NOMO-1 treated with dmso at 0.1 percent for 144 hours (cell line): ENCODE results near the gene GEN1.

Source experiments
- DNase-seq: peaks from one replicate; lab custom pipeline; 2025; ENCODE audit not compliant: unreplicated experiment; lab: John Stamatoyannopoulos, UW

The GEN1 gene, protein sequence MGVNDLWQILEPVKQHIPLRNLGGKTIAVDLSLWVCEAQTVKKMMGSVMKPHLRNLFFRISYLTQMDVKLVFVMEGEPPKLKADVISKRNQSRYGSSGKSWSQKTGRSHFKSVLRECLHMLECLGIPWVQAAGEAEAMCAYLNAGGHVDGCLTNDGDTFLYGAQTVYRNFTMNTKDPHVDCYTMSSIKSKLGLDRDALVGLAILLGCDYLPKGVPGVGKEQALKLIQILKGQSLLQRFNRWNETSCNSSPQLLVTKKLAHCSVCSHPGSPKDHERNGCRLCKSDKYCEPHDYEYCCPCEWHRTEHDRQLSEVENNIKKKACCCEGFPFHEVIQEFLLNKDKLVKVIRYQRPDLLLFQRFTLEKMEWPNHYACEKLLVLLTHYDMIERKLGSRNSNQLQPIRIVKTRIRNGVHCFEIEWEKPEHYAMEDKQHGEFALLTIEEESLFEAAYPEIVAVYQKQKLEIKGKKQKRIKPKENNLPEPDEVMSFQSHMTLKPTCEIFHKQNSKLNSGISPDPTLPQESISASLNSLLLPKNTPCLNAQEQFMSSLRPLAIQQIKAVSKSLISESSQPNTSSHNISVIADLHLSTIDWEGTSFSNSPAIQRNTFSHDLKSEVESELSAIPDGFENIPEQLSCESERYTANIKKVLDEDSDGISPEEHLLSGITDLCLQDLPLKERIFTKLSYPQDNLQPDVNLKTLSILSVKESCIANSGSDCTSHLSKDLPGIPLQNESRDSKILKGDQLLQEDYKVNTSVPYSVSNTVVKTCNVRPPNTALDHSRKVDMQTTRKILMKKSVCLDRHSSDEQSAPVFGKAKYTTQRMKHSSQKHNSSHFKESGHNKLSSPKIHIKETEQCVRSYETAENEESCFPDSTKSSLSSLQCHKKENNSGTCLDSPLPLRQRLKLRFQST

DNA sequence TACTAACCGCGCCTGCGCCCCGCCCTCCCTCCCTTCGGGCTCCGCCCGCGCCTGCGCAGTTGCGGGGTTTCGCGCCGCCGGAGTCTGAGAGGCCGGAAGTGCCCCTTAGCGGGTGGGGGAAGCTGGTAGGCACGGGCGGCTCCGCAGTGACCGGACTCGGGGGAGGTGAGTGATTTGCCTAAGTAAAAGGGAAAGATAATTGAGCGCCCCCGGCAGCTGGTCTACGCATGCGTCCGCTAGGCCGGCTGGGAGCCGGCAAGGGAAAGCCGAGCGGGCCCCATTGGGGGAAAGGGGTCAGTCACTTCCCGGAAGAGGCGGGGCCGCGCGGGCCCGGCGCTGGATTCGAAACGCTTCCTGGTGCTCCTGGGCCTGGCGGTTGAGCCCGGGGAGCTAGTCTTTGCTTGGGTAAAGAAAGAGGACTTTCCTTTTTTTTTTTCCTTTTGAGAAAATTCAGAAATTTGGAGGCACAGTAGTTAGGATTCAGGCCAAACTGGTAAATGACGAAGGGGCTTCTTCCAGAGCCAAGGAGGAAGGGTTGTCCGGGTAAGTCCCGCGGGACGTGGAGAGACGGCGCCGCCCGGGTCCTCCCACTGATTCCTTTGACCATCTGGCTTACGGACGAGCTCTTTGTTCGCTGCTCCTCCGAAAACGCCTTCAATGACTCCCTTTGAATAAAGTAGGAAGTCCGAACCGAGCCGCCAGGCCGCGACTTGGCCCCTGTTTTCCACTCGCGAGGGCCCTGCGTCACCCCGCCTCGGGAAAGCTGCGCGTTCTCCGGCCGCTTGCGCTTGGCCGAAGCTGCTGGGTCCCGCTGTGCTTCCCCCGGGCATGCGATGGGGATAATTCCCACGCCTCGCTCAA lies at the start of gene GEN1, which contains the start of gene SMC6:
Gene GEN1, plus strand, starts transcription at position 336 of the 861 bp plus-strand sequence. CDS start 5,806 bp downstream, outside the sequence.
Gene SMC6, minus strand, starts transcription at position 8 of the 861 bp plus-strand sequence. CDS start 7,864 bp downstream, outside the sequence.
- peak; percentile 82 for DNase-seq

GRCh38 chr2:17706845-17707244 lies 47.1 kb upstream of the GEN1 start:
- DNase-seq, result no peak

DNA sequence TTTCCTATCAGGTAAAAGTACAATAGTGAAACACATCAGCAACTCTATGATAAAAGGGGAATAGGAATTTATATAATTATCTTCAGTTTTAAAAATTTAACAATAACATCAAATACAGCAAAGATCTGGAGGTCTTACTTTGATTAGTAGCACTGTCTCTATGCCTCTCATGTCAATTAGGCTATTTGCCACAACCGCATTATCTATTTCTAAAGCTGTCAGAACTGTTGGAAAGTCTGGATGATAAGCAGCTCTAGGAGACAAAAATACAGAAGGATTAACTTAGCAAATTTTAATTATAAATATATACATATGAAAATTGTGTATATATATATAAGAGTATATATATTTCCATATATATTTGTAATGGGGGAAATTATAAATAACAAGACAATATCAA lies 45.4 kb upstream of the GEN1 start:
- no peak for DNase-seq

- DNase-seq, result no peak
Measured at GRCh38 chr2:17709897-17710296, 44.0 kb upstream of the GEN1 start.

DNA sequence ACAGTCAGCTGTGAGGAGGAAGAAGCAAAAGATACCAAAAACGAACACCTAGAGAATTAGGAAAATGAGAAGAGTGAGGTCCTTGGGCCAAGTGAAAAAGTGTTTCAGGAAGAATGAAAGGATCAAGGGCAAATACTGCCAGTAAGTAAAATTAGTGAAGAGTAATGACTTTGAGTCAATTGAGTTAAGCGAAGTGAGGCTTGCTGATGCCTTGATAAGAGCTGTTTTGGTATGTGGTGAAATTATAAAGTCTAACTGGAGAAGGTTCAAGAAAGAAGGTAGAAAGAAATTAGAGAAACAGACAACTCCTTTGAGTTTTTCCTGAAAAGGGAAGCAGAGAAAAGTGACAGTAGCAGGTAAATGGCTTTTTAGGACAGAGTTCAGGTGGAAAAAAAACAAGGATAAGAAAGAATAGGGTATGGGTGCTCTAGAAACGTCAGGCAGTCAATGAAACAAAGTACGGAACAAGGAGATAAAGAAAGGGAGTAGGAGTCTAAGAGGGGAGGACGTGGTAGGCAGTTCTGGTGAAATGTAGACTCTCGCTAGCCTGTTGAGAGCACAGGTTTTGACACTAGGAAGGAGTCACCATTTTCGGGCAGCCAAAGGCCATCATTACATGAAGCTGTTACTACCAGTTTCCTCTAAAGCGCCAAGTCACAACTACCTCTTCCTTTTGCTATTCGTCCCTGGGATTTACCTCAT lies 43.2 kb upstream of the GEN1 start:
- DNase-seq, result no peak

DNA sequence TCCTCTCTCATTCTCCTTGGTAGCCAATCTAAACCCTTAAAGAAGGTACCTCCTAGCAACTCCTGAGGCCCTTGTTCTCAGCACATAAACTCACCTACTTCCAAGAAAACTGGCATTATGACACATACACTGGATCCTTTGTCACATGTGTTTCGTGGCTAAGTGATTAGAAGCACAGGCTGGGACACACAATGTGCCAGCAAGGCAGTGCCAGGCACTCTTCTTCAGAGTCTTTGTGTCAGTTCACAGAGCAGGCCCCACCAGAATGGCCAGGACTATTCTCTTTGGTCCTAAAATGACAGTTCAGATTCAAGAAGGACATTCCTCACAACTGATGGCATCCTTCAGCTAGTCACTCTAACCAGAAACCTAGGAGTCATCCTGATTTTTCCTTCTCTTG lies 40.6 kb upstream of the GEN1 start:
- no peak for DNase-seq

- no peak for DNase-seq
Measured at GRCh38 chr2:17717666-17718065, 36.3 kb upstream of the GEN1 start.

DNA sequence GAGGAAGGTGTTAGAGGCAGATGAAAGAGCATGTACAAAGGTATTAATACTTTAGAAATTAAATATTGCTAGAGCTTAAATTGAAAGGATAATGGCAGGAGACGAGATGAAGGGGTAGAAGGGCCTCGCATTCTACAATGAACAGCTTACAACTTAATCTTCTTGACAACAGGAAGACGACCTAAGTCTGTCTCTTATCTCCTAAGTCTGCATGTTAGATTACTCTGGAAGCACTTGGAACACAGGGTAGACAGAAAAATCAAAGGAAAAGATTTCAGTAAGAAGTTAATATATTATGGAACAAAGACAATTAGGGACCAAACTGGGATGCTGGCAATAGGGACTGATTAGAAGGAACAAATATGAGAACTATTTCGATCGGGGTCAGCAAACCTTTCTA lies 35.2 kb upstream of the GEN1 start:
- DNase-seq, result no peak

GRCh38 chr2:17719562-17720371 lies 34.2 kb upstream of the GEN1 start:
- DNase-seq, result no peak

GRCh38 chr2:17728210-17728609 lies 25.7 kb upstream of the GEN1 start:
- DNase-seq, result no peak

GRCh38 chr2:17729880-17730279 lies 24.1 kb upstream of the GEN1 start:
- DNase-seq, result no peak

DNA sequence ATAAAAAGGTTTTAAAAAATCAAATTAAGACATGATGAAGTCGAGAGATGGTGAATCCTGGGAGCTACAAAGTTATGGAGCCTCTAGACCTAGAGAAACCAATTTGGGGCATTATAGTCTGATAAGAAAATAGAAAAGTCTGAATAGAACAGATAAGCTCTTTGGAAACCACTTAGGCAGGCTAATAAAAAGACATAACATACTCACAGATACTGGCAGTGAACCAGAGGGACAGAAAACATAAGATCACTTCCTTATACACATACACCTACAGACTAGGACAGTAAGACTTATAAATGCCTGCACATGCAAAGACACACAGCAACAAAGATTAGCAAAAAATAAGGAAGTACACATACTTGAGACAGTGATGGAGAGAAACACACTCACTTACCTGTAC lies 20.3 kb upstream of the GEN1 start:
- no peak for DNase-seq

DNA sequence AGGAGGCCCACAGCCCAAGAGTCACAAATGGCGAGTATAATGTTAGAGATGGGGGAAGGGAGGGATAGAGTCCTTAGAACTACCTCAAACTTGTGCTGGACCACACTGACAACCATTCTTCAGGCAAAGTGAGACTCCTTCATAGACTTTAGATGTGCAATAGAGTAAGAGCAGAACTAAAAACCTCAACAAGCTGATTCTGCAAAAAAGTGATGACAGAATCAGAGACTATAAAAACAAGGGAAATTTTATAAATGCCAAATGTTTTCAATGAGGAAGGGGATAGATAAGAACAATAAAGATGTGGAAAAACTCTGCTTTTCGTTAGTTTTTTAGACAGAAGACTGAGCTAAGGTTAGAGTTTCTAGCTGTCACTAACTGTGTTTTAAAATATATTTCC lies 18.1 kb upstream of the GEN1 start:
- no peak for DNase-seq

DNA sequence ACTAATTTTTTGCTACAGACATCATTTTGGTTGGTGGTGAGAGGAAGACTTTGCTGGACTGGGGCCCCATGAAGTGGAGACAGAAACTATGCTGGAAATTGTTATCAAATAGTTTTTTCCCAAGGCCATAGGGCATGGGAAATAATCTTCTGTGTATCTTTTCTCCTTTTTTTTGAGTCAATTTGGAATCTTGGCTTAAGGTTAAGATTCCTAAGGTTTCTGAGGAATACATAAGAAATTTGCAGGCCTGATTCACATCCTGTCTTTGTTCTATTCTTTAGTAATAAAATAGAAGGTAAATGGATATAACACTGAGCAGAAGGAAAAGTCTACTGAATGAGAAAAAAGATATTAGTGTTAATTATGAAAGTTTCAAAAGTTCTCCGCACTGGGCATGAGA lies 16.9 kb upstream of the GEN1 start:
- DNase-seq, result no peak

GRCh38 chr2:17740203-17740602 lies 13.7 kb upstream of the GEN1 start:
- DNase-seq, result no peak

DNA sequence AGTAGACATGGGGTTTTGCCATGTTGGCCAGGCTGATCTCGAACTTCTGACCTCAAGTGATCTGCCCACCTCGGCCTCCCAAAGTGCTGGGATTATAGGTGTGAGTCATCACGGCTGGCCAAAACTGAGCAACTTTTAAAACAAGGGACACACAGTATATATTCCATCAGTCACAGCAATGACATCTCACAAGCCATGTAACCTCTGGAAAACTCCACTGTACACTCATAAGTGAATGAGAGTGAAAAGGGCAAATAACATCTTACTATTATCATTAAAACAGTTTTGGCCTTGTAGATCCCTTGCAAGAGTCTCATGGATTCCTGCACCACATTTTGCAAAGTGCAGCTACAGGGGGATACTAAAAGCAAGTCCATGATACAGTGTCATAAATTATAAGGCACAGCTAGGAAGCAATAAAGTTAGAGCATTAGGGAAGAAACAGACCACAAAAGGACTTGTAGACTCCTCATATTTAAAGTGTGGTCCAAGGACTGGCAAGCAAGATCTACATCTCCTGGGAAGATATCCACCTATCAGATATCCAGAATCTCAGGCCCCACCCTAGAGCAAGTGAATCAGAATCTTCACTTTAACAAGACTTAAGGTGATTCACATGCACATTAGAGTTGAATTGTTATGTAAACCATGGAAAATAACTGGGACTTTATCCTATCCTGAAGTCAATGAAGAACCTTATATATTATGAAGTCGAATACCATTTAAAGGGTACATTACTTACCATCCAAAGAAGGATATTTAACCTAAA lies 6.1 kb upstream of the GEN1 start:
- DNase-seq, result no peak

DNA sequence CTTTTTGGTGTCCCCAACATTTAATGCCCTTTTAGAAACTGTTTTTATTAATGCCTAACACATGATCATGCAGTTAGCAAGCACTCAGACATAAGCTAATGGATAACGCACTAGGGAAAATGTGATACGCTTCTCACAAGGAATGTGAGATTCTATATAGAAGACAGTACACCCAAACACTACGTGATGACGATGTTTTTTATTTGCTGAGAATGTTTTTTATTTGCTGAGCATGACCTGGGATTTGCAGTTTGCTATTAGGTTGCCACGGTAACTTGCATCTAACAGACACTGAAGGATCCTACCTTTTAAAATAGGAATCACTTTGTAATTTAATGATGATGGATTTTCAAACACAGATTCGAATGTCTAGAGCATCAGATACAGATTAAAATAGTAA lies 5.2 kb upstream of the GEN1 start:
- no peak for DNase-seq

DNA sequence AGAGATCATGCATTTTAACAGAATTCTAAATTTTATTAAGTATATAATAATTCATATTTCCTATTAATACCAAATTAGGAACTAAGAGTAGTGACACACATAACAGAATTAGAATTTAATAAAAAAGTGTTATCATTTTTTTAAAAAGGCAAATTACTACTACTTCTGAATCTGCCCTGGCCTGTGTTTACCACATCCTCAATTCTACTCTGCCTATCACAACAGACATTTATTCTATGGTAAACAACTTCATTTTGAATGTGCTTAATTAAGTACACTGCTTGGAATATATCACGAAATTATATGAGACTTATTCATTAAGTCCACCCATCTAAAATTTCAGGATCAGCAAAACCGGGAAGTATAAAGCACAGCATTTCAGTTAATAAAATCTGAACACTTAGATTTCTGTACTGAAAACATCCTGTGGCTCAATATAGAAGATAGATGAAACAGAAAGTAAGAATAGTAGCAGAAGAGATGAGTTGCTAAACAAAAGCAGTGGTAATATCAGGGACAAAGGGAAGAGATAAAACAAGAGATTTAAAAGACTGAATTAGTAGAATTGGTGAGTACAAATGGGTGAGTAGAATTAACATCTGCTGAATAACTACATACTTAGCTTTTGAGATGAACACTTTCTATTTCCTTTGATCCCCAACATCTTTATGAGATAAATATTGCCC lies 4.0 kb upstream of the GEN1 start:
- DNase-seq, result no peak
